GM19463 (cell line): ENCODE measurements around the gene KIAA1191.
"Not testable (repeated sequence)": the region's sequence is repeated elsewhere in the genome, so short reads cannot be mapped to it uniquely, and the experiment has no call there.

ENCODE experiments used
- ATAC-seq: cut with Tn5 transposase; IDR thresholded peaks from one replicate; pipeline ENCODE4 v1.9.1; 2021; ENCODE audit warnings: mild to moderate bottlenecking, moderate library complexity; ENCODE audit not compliant: unreplicated experiment

Gene KIAA1191

GRCh38 chr5:176319827-176320554 lies 41.6 kb downstream of the KIAA1191 start:
- no peak for ATAC-seq

GRCh38 chr5:176317534-176318374 lies 43.8 kb downstream of the KIAA1191 start:
- ATAC-seq = no peak

- ATAC-seq = not testable (repeated sequence)
Observed at GRCh38 chr5:176305356-176305755, 56.2 kb downstream of the KIAA1191 start.
